Effector CD4-positive, alpha-beta T cell (primary cell): ENCODE measurements around the gene CLDN1. TPM values are rescaled to one million over a fixed set of nuclear protein-coding genes. Genes with fewer than 3 reads are reported as not detected.

Source experiments
- DNase-seq: peaks from one replicate; pipeline ENCODE4 v3.0.0-alpha.2; 2020
- total RNA-seq: gene quantifications from one replicate; lab custom pipeline; 2026; lab: John Stamatoyannopoulos, UW

CLDN1 gene, protein sequence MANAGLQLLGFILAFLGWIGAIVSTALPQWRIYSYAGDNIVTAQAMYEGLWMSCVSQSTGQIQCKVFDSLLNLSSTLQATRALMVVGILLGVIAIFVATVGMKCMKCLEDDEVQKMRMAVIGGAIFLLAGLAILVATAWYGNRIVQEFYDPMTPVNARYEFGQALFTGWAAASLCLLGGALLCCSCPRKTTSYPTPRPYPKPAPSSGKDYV
- total RNA-seq = not detected

DNA sequence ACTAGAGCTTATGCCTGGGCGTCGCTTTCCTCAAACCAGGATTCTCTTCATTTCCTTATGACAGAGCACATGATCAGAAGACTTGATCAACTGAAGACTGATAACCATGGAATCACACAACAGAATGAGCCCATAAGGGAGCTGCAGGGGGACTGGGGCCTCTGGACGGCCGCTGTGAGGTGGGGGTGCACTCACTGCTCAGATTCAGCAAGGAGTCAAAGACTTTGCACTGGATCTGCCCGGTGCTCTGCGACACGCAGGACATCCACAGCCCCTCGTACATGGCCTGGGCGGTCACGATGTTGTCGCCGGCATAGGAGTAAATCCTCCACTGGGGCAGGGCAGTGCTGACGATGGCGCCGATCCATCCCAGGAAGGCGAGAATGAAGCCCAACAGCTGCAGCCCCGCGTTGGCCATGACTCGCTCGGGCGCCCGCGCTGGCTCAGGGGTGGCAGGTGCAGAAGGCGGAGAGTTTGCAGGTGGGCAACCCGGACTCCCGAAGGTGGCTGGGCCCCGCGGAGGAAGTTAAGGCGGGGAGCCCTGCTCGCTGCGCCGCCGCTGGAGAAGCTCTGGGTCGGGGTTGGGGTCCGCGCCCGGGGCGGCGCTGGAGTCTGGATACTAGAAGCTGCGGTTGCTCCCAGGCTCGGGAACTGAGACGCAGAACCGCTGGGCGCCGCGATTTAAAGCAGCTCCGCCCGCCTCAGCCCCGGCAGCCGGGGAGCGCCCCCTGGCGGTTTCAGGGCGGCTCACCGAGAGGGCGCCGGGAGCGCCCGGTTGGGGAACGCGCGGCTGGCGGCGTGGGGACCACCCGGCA is at the start of gene CLDN1:
Gene CLDN1 (minus strand): TSS at position 658 of the 815 bp plus-strand sequence. CDS start 240 bp downstream, at position 418.
- DNase-seq = peak; percentile 55

DNA sequence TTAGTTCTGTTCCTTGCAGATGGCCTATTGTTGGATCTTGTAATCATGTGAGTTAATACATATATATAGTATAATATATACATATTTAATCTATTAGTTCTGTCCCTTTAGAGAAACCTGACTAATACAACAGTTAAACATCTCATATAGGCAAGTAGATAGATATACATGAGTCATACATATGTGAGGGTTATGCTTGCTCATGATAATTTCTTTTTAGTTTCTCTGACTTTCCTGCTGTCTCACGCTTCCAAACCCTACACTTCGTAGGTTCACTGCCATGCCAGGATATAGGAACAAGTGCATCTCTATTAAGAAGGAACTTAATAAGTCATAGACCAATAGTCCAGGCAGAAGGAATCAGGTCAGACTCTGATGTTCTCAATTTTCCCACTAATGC is 48.9 kb upstream of the CLDN1 start:
- no peak for DNase-seq

DNA sequence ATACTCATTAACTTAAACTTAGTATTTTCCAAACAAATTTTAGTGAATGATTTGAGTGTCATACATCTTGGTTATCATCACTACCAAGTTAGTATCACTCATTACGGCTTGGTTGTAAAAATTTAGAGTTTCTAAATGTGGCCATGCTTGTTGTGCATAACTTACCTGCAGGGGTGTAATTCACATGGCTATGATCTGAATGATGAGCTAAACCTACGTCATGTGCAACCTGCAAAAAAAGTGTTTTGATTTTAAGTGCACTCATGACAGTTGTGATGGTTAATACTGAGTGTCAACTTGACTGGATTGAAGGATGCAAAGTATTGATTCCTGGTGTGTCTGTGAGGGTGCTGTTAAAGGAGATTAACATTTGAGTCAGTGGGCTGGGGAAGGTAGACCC is 48.1 kb upstream of the CLDN1 start:
- DNase-seq = no peak

DNA sequence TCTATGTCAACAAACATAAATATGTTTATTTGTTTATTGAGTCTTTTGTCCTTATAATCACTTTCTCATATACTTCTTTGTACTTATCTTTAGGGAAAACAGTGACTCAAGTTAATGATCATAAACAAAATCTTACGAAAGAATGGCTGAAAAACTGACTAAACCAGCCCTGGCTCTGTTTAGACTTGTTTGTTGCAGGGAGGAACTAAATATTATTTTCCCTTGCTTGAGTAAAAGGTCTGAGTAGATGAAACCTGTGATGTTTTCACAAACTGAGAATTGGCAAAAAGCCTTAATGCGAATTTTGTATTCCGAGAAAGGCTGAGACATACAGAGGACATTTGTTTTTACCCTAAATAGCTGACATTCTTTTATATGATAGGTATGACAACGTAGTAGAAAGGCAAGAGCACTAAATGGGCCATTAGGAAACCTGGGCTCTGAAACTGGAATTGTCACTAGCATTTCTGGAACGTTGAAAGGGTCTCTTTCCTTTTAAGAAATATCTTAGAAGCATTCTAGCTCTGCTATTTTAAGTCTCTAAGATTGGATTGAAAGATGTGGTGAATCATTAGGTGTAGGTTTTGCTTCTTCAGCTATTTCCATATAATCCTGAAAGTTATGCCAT is 47.5 kb upstream of the CLDN1 start:
- no peak for DNase-seq

DNA sequence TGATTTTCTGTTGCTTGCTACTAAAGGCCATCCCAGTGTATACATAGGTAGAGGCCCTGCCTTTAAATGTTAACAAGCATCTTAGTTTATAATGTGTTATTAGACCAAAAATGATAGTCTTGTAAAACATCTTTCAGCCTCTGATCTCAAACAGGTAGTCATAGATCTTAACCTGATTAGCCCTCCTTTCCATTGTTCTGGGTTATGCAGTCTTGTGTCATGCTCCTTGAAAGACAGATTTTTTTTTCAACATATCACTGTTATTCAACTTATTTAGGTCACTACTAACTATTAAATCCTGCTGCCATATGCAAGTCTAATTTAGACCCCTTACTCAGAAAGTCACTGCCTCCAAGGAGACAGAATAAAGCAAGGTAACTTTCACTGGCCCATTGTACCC is 46.6 kb upstream of the CLDN1 start:
- DNase-seq = no peak

DNA sequence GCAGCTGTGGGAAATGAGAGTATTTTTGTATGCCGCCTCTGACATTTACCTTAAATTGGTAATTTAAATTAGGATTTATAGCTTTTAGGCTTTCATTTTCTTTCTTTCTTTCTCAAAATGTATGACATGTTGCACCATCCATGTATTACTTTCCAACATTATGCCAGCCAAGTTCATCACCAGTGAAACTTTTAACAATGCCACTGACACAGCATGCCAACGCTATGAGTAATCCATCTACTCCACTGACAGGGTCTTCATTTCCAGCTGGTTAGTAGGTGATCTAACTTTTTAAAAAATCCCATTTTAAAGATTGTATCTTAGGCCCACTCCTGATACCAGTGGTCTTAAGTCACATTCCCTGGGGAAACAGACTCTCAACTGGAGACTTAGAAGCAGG is 43.9 kb upstream of the CLDN1 start:
- no peak for DNase-seq

DNA sequence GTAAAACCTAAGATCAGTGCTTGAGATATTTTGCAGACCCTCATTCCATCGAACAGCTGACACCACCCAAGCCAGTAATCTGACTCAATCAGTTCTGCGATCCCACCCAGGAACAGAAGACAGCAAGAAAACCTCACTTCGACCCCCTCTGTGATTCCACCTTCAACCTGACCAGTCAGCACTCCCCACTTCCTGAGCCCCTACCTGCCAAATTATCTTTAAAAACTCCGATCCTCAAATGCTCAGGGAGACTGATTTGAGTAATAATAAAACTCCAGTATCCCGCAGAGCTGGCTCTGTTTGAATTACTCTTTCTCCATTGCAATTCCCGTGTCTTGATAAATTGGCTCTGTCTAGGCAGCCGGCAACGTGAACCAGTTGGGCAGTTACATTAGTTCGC is 40.0 kb upstream of the CLDN1 start:
- DNase-seq = no peak

DNA sequence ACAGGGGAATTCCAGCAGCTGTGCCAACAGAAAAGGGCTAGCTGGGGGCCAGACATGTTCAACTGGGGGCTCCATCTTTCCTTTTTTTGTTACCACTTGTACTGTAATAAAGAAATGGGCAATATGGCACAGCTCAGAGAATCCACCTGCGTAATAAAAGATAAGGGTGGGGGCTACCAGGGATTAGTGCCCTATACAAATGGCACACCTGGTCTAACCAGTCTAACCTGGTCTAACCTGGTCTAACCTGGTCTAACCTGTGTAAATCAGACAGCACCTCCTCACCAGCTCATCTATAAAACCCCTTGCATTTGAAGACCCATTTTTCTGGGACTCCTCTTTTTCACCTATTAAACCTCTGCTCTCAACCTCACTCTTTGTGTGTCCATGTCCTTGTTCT is 39.5 kb upstream of the CLDN1 start:
- DNase-seq = no peak

DNA sequence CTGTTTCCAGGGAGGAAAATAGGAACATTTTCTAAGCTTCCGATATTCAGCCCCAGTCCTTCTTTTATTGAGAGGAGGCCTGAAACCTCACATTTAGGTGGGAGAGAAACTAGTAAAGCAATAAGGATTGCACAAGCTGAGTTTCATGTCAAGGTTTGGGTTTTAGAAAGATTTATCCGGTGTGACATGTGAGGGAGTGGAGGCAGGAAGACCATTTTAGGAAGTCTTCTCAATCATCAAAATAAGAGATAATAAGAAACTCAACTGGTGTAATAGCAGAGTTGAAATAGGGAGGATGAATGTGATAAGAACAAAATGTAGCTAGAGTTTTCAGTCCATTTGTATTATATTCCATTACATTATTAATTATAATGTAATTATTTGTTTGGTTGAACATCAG is 38.0 kb upstream of the CLDN1 start:
- no peak for DNase-seq

DNA sequence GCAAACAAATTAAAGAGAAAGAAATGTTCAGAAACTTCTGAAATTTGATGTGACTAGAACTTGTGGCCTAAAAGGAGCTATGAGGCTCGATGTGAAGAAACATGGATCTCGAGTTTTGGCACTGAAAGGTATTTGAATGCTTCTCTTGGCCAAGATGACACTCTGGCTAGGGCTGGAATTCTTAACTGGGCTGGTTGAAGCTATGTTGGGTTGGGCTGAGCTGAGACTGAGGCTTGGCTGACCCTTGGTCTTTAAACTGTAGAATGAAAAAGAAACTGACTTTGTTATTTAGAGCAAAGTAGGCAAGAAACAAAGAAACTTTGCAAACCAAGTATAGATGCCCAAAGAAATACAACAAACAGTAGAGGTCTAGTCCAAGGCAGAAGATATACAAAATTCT is 37.6 kb upstream of the CLDN1 start:
- no peak for DNase-seq

DNA sequence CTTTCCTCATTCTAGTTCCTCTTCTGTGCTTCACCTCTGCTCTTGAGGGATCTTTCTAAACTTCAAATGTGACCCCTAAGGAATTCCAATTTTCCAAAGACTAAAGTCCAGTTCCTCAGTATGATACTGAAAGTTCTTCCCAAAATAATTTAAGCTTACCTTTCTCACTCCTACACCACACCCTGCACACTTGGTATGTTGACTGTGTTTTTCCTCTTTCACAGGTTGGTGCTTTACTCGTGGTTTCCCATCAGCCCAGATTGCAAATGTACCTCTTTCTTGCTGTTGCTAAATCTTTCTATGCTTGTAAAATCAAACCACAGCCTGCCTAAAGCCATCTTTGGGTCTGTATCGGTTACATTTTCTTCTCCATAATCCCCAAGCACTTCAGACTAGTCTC is 35.2 kb upstream of the CLDN1 start:
- DNase-seq = no peak

DNA sequence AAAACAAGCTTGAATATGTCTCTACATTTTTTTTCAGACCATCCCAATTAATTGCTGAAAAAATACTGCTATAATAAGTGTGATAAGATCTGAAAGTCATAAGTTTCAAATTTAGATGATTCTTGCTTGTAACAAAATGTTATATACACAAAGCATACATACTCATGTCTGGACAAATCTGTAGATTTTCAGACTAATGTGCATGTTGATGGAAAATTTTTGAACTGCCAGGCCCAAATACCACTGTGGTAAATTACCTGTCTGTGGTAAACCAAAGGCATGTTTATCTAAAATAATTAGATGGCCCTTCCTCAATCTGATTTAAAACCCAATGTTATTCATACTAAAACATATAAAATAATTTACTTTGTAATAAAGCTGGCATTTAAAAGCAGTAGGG is 34.0 kb upstream of the CLDN1 start:
- no peak for DNase-seq

DNA sequence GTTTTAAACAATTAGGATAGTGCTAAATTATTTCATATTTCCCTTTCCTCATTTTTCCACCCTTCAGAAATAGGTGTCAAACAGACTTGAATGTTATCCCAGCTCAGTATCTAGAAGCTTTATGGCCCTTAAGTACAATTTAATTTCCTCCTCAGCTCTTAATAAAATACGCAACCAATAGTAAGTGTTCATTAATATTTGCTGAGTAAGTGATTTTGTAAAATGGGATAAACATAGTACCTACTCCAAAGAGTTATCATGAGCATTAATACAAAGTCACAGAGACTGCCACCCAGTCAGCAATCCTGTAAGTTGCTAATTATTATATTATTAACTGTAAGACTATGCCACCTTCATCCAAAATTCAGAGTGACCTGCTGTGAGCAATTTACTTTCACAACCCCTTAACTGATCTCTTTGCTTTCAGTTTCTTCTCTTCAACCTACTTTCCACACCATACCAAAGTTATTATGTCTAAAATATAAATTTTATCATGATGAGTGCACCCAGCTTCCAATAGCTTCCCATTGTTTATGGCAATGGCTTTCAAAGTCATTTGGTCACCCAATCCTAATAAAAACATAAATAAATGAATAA is 30.7 kb upstream of the CLDN1 start:
- no peak for DNase-seq

DNA sequence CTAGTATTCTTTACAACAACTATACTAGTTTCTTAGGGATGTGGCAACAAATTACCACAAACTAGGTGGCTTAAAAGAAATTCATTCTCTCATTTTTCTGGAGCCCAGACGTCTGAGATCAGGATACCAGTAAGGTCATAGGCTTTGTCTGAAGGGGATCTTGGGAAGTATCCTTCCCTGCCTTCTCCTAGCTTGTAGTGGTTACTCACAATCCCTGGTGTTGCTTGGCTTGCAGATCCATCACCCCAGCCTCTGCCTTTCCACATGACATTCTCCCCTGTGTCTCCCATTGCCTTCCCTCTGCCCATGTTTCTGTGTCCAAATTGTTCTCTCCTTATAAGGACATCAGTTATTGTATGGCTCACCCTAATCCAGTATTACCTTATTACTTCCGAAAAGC is 24.3 kb upstream of the CLDN1 start:
- DNase-seq = no peak

DNA sequence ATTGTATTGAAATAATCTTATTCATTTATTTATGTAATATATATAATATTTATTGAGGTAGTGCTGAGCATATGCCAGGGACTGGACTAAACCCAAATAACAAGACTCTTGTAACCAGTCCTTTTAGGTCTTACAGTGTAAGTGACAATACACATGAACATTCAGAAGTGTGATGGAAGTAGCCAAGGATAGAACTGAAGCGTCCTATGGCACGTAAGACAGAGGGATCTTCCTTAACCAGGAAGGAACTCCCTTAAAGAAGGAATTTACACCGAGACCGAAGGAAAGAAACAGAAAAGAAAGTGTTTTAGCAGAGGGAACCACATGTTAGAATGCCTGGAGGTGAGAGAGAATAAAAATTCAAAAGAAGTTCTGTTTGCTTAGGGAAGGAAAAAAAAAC is 23.6 kb upstream of the CLDN1 start:
- DNase-seq = no peak

DNA sequence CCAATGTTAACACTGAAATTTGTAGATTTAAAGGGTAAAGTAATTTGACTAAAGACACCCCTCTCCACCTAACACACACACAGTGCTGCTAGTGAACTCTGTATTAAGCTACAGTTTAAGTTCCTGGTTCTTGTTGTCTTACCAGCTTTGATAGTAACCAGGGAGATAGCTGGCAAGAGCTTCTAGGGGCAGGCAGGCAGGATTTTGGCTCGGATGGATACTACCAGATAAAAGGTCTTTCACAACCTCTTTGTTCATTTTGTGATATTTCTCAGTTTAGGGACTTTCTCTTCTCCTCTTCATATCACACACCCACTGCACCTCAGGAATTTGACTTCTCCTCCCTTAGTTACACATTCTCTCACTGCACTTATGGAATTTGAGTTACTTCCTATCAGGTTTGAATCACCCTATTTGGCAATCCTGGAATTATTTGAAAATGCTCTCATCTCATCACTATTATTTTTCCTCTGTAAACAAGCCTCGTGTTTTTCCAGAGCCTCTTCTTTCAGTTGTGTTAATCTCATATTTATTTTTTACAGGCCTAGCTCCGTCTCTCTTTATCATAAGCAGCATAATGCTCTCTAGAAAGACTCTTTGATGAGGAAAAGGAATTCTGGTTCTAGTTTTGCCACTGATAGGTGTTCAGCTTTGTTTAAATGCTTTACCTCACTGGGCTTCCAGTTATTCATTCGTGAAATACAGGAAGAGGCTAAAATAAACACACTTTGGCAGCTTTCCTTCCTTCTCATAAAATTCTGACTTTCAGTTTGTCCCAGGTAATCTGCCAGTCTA is 23.0 kb upstream of the CLDN1 start:
- no peak for DNase-seq

DNA sequence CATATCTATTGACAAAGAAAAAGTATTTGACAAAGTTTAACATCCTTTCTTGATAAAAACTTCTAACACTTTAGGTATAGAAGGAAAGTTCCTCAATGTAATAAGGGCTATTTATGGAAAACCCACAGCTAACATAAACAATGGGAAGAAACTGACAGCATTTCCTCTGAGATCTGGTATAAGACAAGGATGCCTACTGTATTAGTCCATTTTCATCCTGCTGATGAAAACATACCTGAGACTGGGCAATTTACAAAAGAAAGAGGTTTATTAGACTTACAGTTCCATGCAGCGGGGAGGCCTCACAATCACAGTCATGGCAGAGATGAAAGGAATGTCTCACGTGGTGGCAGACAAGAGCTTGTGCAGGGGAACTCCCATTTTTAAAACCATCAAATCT is 17.8 kb upstream of the CLDN1 start:
- no peak for DNase-seq

DNA sequence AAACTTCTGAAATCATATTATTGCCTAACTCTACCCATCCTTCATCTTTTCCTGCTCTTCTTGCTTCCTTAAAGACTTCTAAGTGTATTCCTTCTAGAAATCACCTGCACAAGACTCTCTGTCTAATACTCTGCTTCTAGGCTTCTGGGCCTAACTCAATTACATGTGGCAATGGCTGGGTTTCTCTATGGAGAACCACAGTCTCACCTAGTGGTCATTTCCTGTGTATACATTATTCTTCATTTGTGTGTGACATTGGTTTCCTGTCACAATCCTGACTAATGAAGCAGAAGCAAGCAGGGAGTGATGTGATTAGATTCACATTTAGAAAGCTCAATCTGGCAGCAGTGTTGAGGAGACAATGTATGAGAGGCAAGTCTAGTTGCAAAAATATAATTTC is 16.9 kb upstream of the CLDN1 start:
- no peak for DNase-seq

DNA sequence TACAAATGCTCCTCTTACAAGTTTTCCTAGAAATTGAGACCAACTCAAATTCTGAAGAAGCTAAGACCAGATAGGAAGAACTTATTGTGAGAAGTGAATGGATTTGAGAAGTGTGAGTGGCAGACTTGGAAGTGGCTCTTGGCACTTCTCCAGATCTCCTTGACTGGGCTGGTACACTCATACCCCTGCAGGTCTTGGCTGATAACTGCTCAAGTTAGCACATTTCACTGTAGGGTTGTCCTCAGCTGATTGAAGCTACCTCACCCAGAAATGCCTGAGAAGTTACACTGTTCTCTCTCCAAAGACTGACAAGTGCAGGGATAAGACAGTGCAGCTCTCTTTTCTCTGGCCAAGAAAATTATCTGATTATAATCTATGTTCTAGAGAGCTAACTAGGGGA is 16.5 kb upstream of the CLDN1 start:
- DNase-seq = no peak

DNA sequence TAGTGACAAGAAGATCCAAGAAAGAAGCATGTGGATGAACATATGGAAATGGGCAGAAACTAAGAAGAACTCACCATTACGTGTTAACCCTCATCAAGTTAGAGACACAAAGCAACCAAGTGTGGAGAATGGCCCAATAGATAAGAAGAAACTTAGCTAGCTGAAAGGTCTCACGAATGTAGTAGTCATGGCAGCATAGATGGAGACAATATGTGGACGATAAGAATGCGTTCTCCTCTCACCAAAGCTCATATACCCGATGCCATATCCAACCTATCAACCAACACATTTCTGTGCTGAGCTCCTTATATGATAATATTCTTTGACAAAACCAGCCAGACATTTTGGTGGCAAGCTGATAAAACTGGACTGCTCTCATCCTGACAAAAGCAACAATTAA is 15.1 kb upstream of the CLDN1 start:
- no peak for DNase-seq

DNA sequence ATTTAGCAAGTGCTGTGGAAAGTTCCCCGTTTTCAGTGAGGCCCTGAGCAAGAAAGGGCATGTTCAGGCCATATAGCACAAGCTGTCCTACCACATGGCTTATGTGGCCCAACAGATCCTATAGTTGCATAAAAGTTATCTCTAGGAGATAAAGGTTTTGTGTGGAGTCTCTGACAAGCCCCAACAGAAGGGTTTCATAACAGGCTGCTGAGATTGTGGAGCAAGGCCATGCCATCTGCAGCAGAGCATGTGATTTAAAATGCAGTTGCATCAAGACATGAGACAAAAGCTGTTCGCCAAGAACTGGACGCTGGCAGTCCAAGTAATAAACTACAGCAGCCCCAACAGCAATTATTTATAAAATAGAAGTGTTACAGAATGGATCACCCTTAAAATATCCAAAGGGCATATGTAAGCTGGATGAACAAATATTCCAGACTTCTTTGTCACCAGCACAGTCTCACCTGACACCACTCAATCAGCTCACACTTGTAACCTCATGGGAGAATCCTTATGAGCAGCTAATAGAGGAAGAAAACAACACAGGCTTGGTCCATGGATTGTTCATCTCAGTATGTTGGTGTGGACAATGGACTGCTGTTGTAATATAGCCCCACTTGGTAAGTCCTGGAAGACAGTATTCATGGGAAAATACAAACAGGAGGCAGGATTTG is 14.4 kb upstream of the CLDN1 start:
- no peak for DNase-seq

DNA sequence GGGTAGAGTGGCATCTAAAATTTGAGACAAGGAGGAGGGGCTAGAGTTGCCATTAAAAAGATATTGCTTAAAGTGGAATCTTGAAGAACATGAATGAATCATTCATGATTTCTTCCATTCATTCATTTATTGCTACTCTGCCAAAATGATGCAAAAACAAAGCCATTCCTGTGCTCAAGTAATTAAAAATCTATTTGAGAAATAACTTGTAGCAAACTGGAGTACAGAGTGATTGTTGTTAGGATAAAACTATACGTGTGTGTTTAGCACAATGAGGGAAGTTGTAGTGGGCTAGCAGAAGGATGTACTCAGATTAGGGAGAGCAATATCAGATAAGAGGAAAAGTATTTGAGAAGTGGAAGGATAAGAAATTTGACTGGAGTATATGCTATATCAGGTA is 11.7 kb upstream of the CLDN1 start:
- DNase-seq = no peak
